ENCODE data around the gene SSMEM1.
"Not testable (repeated sequence)": the region's sequence is repeated elsewhere in the genome, so short reads cannot be mapped to it uniquely, and the experiment has no call there.

Gene SSMEM1, protein sequence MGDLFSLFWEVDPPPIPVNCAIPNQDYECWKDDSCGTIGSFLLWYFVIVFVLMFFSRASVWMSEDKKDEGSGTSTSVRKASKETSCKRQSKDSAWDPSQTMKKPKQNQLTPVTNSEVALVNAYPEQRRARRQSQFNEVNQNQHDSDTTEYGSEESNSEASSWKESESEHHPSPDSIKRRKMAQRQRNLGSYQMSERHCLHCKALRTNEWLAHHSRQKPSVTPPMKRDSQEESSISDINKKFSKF

DNA sequence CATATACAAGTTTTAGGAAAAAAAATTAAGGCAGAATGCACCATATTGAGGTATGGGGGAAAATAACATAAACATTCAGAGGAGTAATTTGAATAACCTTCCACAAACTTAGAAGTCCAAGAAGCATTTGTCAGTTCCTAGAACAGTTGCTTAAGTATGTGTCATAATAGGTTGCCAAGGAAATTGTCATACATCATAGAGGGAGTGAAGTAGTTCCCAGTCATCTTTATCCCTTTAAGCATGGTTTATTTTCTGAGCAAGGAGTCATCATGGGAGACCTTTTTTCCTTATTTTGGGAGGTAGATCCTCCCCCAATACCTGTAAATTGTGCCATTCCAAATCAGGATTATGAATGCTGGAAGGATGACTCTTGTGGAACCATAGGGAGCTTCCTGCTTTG is at the start of gene SSMEM1:
SSMEM1 (plus strand) TSS at position 219 of the 400 bp plus-strand sequence; CDS start at position 270, 51 bp downstream.
- DNase-seq (ENCODE audit: low read depth): peak; percentile 93

DNA sequence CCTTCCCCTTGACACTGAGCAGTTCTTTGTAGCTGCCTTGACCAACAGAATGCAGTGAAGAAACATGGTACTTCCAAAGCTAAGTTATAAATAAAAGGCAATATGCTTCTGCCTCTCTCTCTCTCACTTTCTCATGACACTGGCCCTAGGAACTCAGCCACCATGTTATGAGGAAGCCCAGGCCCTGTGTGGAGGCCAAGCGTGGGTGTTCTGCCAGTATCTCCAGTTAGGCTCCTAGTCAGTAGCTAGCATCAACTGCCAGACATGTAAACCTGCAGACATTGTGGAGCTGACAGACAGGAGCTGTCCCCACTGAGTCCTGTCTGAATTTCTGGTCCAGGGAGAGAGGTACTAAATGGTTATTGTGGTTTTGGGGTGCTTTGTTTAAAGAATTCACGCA is 47.6 kb upstream of the SSMEM1 start:
- no peak for DNase-seq (ENCODE audit: low read depth)

DNA sequence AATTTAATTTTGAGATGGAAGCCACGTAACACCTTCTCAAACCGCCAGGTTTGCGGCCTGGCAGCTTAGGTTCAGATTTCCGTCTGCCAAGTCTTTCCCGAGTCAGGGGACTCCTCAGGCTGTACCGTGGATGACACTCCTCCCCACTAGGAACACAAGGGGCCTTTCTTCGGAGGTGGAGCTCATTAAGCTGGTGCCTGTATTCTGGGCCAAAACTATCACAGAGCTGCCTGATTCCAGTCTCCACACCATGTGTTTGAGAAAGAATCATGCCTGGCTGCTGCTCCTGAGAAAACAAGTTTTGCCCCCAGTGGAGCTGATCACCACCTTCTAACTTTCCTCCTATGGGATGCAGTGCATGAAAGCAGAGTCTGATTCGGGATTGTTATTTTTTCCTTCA is 47.2 kb upstream of the SSMEM1 start:
- DNase-seq (ENCODE audit: low read depth): no peak

DNA sequence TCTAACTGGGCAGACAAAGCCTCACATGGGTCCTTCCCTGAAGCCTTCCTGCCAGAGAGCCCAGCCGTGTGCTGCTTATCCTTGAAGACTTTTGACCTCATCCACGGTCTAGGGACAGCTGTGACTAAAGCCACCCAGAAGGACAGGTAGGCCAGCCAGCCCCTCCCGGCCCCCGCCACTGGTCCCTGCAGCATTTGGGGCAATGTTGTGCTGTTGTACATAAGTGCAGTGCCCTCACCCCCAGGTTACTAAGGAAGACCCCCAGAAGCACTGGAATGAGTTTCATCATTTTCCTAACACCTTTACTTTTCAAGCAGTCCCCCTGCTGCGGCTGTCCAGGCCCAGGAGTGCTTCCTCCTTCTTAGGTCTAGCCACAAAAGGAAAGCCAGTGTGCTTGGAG is 45.5 kb upstream of the SSMEM1 start:
- DNase-seq (ENCODE audit: low read depth): no peak

DNA sequence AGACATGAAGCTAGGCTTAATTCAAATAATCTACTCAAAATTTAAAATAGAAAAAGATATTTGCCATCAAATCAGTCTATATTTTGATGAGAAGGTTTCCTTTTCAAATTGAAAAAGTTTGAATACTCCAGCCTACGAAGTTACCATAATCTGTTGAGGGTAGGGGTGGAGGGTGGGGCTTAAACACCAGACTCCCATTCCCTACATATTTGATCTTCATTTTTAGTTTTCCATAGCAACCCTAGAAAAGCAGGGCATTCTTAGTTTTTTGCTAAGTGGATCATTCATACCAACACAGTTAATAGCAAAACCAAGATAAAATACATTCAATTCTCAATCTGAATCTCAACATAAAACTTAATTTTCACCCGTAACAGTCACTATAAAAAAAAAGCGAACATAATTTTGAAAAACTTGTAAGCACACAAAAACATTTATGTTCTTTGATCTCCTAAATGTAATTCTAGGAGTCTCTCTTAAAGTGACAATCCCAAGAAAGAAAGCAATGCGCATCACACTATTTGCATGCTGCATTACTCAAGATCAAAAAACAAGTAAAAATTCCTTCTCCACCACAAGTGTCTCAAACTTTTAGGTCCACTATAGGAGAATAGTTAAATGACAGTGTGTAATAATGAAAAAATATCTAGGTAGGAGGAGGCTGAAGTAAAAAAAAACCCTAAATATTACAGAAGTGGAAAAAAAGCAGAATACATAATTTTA is 33.3 kb upstream of the SSMEM1 start:
- no peak for DNase-seq (ENCODE audit: low read depth)

DNA sequence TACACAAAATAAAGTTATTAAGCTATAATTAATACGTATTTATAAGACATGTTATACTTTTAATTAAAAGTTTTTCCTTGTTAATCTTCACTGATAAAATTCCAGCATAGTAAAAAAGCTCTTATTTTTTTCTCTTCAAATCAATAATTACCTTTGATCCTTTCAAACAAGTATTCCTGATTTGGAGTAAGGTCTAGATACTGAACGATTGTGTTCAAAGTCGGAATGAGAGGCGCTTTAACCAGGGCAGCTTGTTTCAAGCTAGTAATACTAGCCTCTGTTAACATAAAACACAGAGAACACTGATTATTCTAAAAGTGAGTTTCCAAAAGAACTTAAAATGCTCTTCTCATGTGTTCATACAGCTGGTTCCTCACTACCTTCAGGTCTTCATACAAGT is 29.4 kb upstream of the SSMEM1 start:
- DNase-seq (ENCODE audit: low read depth): no peak

DNA sequence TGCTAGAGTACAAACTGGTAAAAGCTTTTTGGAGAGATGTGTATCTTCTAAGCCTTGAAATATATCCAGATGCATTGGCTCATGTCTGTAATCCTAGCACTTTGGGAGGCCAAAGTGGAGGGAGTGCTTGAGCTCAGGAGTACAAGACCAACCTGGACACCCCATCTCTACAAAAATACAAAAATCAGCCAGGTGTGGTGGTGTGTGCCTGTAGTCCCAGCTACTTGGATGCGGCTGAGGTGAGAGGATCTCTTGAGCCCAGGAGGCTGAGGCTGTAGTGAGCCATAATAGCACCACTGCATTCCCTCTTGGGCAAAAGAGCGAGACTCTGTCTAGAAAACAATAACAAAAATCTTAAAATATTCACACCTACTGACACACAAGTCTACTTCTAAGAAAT is 28.0 kb upstream of the SSMEM1 start:
- no peak for DNase-seq (ENCODE audit: low read depth)

DNA sequence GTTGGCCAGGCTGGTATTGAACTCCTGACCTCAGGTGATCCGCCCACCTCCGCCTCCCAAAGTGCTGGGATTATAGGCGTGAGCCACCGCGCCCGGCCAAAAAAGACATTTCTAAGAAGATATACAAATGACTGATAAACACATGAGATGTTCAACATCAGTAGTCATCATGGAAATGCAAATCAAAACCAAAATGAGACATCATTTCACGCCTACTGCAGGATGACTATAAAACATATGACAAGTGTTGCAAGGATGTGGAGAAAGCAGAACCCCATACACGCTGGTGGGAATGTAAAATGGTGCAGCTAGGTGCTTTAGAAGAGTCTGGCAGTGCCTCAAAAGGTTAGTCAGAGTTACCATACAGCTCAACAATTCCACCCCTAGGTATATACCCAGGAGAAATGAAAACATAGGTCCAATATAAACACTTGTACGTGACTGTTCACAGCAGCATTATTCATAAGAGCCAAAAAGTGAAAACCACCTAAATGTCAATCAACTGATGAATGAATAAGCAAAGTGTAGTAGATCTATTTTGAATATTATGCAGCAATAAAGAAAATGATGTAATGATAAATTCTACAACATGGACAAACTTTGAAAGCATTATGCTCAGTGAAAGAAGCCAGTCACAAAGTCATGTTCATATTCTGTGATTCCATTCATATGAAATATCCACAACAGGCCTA is 26.9 kb upstream of the SSMEM1 start:
- peak; percentile 78 for DNase-seq (ENCODE audit: low read depth)

DNA sequence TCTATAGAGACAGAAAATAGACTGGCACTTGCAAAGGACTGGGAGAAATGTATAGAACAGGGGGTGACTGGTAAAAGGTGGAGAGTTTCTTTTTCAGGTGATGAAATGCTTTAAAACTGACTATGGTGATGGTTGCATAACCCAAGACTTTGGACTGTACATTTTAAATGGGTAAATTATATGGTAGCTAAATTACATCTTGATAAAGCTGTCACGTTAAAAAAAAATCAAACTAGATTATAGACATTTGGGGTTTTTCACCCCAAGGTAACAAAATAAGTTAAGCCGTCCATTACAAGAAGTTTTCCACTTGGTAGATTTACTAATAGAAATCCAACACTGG is 26.4 kb upstream of the SSMEM1 start:
- no peak for DNase-seq (ENCODE audit: low read depth)

DNA sequence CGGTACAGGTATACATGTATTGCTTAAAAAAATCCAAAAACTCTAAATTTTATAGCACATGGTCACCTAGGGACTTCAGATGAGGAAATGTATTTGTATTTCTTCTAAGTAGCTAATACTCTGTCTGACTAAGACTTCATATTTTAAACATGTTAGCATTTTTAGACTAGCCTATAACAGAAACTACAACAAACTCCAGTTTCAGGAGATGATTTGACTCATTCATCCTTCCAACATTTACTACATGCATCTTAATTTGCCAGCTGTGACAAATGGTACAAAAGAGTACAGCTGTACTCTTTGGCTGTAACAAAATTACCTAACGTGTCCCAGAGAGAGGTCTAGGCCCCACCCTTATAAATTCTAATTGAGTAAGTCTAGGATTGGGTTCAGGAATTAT is 24.7 kb upstream of the SSMEM1 start:
- DNase-seq (ENCODE audit: low read depth): no peak

DNA sequence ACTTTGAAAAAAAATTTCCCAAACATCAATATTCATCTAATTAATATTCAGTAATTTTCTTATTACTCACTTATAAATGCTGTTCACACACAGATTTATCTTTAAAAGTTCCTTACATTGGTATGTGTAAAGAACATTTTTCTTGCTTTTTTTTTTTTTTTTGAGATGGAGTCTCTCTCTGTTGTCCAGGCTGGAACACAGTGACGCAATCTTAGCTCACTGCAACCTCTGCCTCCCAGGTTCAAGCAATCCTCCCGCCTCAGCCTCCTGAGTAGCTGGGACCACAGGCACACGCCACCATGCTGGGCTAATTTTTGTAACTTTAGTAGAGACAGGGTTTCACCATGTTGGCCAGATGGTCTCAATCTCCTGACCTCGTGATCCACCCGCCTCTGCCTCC is 23.3 kb upstream of the SSMEM1 start:
- DNase-seq (ENCODE audit: low read depth): not testable (repeated sequence)

DNA sequence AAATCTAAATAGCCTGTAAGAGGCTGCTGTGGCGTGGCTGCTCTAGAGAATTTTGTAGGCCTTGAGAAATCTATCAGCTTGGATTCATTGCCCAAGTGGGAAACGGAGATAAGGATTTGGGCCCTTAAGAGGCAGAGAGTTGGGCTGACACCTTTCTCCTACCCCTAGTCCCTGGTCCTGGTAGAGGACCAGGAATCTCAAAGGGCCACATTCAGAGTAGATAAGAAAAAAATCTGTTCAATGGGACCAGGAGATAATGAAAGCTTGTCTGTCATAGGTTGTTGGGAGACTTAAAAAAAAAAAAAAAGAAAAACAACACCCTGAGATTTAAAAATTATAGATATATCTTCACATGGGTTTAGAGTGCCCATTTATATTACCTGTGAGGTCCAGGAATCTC is 20.3 kb upstream of the SSMEM1 start:
- DNase-seq (ENCODE audit: low read depth): no peak

DNA sequence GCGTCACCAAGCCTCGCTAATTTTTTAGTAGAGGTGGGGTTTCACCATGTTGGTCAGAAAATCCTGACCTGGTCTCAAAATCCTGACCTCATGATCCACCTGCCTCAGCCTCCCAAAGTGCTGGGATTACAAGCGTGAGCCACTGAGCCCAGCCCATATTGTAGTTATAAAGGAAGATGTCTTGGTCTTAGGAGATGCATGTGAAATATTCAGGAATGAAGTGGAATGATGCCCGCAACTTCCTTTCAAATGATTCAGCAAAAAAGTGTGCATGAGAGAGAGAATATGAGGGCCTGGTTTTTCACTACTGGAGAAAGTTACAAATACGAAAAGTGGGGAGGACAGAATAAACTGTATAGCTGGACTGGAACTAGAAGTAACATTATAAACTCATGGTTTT is 18.3 kb upstream of the SSMEM1 start:
- peak; percentile 76 for DNase-seq (ENCODE audit: low read depth)

DNA sequence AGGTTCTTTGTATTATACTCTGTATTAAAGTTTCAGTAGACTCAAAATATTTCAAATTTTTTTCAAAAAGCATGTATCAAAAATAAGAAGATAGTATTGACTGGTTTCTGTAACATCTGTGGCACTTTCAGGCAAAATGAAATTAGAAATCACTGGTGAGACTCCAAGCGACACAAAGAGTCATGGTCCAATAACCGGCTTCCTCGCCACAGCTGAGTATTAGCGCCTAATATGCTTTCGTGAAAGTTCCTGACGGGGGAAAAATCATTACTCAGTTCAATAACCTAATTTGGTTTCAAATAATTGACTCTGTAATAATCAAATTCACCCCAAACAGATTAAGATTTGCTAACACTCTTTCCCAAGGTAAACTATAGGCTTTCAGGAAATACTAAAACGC is 15.9 kb upstream of the SSMEM1 start:
- no peak for DNase-seq (ENCODE audit: low read depth)

DNA sequence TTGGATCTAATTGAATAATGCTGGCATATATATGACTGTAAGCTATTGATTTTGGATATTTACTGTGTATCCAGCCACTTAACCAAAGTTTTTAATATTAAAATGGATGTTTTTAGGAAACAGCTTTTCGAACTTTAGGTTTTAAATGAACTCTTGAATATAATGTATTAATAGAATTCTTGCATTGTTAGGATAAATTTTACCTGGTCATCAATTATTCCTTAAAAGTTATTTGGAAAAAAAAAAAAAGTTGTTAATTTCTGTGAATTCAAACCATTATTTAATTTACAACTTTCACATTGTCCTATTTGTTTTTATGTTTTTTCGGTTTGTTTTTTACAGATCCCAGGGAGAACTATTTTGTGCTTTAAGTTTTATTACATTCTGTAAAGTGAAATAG is 12.3 kb upstream of the SSMEM1 start:
- no peak for DNase-seq (ENCODE audit: low read depth)

DNA sequence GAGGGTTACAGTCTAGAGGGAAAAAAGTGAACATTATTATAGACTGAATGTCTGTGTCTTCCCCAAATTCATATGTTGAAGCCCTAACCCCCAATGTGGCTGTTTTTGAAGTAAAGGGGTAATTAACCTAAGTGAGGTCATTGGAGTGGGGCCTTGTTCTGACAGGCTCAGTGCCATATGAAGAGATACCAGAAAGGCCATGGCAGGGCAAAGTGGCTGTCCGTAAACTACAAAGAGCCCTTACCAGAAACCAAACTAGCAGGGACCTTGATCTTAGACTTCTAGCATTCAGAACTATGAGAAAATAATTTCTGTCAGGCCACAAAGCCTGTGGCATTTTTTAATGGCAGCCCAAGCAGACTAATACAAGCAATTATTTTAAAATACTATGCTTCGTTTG is 11.2 kb upstream of the SSMEM1 start:
- no peak for DNase-seq (ENCODE audit: low read depth)

DNA sequence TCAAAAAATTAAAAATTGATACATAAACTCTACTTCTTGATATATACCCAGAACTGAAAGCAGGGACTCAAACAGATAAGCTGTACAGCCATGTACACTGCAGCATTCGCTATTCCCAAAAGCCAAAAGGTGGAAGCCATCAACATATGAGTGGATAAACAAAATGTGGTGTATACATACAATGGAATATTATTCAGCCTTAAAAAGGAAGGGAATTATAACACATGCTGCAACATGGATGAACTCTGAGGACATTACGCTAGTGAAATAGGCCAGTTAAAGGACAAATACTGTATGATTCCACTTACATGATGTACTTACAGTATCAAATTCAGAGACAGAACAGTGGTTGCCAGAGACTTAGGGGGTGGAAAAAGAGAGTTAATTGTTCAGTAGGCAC is 10.6 kb upstream of the SSMEM1 start:
- DNase-seq (ENCODE audit: low read depth): no peak

DNA sequence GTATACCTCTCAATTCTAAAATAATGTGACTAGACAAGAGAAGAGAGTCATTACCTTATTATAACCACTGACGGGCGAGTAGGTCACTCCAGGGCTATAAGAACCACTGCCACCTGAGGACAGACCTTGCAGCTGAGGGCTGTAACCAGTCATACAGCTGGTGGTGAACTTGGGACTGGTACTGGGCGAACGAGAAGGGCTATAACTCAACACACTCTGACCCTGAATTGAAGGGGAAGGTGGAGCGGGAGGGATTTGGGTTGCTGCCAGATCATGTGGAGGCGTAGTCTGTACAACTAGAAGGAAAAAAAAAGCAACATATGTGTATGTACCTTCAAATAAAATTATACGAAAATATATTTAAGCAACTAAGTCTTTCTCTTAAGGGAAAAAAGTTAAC is 5.9 kb upstream of the SSMEM1 start:
- DNase-seq (ENCODE audit: low read depth): no peak

DNA sequence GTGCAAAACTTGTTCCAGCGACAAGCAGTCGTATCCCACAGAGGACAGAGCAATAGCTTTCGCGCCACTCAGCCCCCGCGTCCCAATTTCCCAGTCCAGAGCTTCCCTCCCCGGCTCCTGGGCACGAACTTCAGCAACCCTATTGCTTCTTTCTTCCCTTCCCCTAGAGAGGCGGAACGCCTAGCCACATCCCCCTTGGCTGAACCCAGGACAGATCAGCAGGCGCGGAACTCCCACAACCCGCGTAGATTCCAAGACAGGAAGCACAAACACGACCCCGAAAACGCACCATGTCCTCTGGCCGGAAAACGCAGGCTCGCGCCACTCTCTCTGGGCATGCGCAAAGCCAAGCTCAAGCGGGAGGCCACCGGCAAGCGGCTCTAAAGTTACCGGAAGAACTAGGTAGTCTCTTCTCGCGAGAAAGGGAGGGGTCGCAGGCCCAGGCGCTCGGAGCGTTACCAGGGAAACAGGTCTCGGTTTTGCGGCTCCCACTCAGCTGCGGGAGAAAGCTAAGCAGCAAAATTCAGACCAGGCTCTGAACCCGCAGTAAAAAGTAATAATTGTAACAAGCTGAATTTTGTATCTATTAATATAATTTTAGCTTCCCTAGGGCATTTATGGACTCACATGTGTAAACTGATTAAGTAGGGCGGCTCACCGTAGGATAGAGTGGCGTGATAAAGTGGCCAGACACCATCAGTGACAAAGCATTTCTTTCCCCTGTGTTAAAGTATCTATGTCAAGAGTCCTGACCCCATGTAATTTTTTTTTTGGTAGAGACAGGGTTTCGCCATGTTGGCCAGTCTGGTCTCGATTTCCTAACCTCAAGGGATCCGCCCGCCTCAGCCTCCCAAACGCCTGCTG is 2.3 kb upstream of the SSMEM1 start, which contains the start of gene TMEM209:
TMEM209 (minus strand) TSS at position 323 of the 864 bp plus-strand sequence; CDS start at position 292, 31 bp downstream.
- peak; percentile 95 for DNase-seq (ENCODE audit: low read depth)

DNA sequence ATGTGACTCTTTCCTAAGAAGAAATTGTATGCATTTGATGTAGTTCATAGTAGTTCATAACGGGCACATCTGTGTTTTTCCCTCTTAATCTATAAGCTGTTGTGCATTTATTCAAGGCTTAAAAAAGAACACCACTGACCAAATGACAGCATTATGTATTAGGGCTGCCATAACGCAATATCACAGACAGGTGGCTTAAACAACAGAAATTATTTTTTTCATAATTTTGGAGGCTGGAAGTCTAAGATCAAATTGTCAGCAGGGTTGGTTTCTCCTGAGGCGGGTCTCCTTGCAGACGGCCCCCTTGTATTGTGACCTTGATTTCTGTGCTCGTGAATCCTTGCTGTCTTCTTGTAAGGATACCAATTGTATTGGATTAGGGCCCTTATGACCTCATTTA is 627 bp upstream of the SSMEM1 start:
- no peak for DNase-seq (ENCODE audit: low read depth)

DNA sequence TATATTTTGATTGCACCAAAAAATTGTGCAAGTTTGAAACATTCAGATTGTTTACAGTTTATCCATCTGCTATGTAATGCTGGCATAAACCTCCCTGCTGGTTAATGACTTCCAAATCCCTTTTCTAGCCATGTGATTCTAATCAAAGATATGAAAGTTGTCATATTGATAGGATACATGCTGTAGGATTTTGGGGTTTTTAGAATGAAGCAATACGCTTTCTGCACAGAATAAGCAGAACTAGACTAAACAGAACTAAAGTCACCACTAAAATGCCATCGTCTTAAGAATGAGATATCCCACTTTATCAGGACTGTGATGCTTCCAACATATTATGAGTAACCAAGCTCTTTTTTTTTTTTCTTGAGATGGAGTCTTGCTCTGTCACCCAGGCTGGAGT is 856 bp downstream of the SSMEM1 start:
- peak; percentile 59 for DNase-seq (ENCODE audit: low read depth)

DNA sequence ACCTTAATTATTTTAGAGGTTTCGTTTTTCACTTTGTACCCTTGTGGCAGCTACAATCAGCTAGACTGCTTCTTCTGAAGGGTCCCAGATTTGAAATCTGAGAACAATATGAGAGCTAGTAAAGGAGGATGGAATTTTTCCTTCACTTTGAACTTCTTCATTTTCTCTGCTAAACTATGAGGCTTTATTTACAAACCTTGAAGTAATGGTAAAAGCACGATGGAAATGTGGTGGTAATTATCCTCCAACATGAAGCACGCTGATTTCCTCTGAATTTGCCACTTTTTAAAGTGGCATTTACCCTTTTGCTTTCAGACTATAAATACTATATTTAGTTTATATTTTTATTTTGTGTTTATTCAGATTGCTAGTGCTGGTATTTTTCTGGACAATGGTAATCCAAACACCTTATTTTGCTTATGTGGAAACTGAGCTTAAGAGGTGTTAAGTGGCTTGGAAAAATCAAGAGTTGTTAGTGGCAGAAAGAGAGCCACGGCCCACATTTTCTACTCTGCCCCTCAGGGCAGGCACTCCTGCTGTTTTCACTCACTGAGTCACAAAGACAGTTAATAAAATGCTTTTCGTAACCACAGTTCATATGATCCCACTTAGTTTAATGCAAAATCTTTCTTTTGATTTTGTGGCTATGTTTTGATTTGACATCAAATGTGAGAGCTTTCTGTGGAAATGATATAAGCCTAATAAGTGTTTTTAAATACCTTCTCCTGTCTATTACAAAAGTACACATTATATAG is 2.7 kb downstream of the SSMEM1 start:
- no peak for DNase-seq (ENCODE audit: low read depth)
